H54 (cell line): ENCODE results near the gene SLC35F3.
A peak's percentile ranks its signal among the peaks of the same experiment; 100 is the strongest.
"Not testable (repeated sequence)": the region's sequence is repeated elsewhere in the genome, so short reads cannot be mapped to it uniquely, and the experiment has no call there.

Source experiments
- DNase-seq: peaks from one replicate; pipeline ENCODE4 v3.0.0; 2011; ENCODE audit warnings: low spot score, mixed read lengths; ENCODE audit not compliant: insufficient read length
- FAIRE-seq: peaks from 3 replicates; lab custom pipeline; 2011; peaks lifted over from hg19 to GRCh38; lab: Jason Lieb, UNC
- POLR2A ChIP-seq: IDR thresholded peaks from 2 replicates; pipeline ENCODE4 v1.6.1; 2011; ENCODE audit warnings: low read depth, mild to moderate bottlenecking, low read length

The SLC35F3 gene

GRCh38 chr1:234162661-234163060, 258.2 kb downstream of the SLC35F3 start:
- FAIRE-seq (no peak), DNase-seq (no peak)
- no peak for TF ChIP-seq POLR2A

DNA sequence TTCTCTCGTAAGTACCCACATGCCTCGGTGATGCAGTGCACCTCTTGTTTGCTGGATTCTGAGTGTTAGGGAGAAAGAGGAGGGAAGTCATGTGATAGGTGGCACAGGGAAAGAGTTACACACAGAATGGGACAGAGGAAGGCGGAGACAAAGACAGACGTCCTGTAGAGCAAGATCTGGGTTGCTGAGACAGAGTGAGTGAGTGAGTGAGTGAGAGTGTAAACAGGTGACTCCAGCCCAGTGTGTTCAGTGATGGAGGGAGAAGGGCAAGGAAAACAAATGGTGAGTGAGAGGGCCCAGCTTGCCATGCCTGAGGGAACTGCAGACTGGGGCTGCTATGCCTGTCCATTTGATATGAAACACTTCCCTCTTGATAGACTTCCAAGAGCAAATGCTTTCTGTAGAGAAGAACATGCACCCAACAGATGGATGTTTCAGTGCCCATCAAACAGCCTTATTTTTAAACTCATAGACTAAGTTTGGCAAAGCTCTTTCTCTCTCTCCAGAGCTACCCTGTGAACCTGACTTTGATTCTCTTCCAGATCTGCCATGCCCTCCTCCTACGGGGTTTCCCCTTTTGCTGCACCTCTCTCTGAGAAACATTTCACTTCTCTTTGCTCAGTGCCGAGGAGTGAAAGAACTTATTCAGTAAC, 258.9 kb downstream of the SLC35F3 start:
- no peak for DNase-seq
- TF ChIP-seq POLR2A = no peak
- FAIRE-seq = no peak

GRCh38 chr1:234164098-234164709, 259.7 kb downstream of the SLC35F3 start:
- DNase-seq (no peak), FAIRE-seq (no peak)
- TF ChIP-seq POLR2A = no peak

DNA sequence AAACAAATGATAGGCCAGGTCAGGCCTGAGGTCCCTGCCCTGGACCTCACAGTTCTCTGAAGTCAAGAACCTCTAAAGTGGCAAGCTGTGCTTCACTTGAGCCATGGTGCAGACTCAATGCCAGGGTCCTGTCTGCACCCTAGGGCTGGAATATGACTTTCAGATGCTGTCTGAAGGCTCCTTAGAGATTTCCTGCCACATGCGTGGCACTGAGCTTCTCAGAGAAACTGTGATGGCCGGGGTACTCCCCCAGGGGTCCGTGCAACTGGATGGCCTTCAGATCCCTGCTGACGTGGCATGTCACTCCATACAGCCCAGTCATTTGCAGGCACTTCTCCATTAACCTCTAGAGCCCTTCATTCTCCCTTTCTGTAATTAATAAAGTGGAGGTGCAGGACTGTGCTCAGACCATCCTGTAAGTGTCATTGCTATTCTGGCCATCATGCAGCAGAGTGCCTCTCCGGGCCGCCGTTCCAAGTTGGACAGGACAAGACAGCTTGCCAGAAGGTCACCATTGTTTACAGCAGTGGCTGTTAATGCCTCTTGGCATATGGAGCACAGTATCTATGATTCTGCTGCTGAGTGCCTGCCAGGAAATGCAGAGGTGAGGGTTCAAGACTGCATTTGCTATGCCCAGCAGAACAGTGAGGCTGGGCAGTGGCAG, 263.7 kb downstream of the SLC35F3 start:
- DNase-seq = no peak
- no peak for FAIRE-seq
- TF ChIP-seq POLR2A = no peak

GRCh38 chr1:234169161-234169849, 264.8 kb downstream of the SLC35F3 start:
- TF ChIP-seq POLR2A = no peak
- no peak for DNase-seq
- no peak for FAIRE-seq

GRCh38 chr1:234170067-234170466, 265.6 kb downstream of the SLC35F3 start:
- no peak for FAIRE-seq
- no peak for DNase-seq
- no peak for TF ChIP-seq POLR2A

DNA sequence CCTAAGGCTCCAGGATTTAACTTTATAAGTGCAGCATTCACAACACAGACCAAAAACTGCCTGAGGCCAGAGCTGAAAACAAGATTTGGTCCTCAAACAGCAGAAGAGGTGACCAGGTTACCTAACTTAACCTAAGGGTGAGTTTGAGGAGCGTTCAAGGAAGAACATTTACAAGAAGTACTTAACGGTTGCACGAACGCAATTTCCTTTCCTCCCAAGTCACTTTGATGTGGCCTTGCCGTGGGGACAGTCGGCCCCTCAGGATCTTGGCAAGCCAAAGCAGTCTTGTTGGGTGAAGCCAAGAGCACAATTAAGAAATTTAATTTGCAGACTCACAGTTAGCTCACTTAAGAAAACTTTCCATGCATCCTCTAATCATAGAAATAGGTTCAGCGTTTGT, 266.1 kb downstream of the SLC35F3 start:
- FAIRE-seq (no peak), DNase-seq (no peak)
- no peak for TF ChIP-seq POLR2A

GRCh38 chr1:234173968-234174367, 269.5 kb downstream of the SLC35F3 start:
- TF ChIP-seq POLR2A = no peak
- DNase-seq = no peak
- FAIRE-seq = no peak

GRCh38 chr1:234175363-234175762, 270.9 kb downstream of the SLC35F3 start:
- FAIRE-seq (no peak), DNase-seq (no peak)
- no peak for TF ChIP-seq POLR2A

GRCh38 chr1:234176000-234176399, 271.5 kb downstream of the SLC35F3 start:
- DNase-seq = no peak
- no peak for FAIRE-seq
- TF ChIP-seq POLR2A = no peak

DNA sequence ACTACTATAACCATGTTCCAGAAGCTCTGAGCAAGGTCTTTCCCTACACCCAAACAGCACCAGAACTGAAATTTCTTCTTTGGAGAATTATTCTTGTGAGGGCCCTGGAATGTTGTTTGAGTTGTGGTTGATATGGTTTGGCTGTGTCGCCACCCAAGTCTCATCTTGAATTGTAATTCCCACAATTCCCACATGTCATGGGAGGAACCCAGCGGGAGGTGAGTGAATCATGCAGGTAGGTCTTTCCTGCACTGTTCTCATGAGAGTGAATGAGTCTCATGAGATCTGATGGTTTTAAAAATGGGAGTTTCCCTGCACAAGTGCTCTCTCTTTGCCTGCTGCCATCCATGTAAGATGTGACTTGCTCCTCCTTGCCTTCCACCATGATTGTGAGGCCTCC, 272.4 kb downstream of the SLC35F3 start:
- FAIRE-seq, DNase-seq: not testable (repeated sequence)

DNA sequence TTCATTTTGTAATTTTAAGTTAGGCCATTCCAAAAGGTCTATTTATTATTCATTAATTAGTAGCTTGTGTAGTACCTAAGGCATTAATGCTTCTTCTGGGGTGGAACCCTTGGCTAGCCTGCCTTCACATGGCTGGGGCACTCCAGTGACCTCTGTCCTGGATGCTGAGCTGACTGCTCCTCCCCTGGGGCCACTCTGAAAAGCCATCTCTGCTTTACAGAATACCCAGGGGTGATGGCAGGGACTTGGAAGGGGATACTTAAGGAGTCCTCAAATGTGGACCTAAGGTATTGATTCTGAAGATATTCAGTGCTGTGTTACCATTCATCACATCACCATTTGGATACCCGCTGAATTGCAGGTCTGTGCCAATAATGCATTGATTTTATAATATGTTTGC, 281.0 kb downstream of the SLC35F3 start:
- no peak for DNase-seq
- TF ChIP-seq POLR2A = no peak
- FAIRE-seq = no peak

GRCh38 chr1:234186037-234186688, 281.7 kb downstream of the SLC35F3 start:
- peak; percentile 58 for FAIRE-seq
- DNase-seq = peak; percentile 20
- TF ChIP-seq POLR2A = no peak

DNA sequence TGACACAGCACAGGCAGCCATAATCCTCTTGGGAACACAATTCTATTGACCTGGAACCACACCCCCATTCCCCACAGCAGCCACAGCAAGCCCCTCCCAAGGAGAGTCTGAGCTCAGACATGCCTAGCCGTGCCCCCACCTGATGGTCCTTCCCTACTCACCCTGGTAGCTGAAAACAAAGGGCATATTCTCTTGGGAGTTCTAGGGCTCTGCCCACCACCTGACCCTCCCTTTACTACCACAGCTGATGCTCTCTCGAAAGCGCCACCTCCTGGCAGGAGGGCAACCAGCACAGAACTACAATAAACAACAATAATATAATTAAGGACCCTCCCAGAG, 283.9 kb downstream of the SLC35F3 start:
- no peak for DNase-seq
- TF ChIP-seq POLR2A = no peak
- FAIRE-seq = no peak
